ENCODE results near the gene RAP2B.
"Not testable (repeated sequence)": the region's sequence is repeated elsewhere in the genome, so short reads cannot be mapped to it uniquely, and the experiment has no call there.

The RAP2B gene

GRCh38 chr3:153192327-153192726 lies 30.3 kb downstream of the RAP2B start:
- FAIRE-seq (no peak), DNase-seq (ENCODE audit: low spot score) (no peak)

- DNase-seq (ENCODE audit: low spot score); FAIRE-seq: not testable (repeated sequence)
These were observed 31.9 kb downstream of the RAP2B start for GRCh38 chr3:153193786-153194476.

GRCh38 chr3:153195349-153195879 lies 33.4 kb downstream of the RAP2B start:
- no peak for DNase-seq (ENCODE audit: low spot score)
- no peak for FAIRE-seq

- peak; percentile 70 for DNase-seq (ENCODE audit: low spot score)
- no peak for FAIRE-seq
These were observed 47.6 kb downstream of the RAP2B start for GRCh38 chr3:153209596-153209995.

- FAIRE-seq = no peak
- DNase-seq (ENCODE audit: low spot score) = no peak
These were observed 48.1 kb downstream of the RAP2B start for GRCh38 chr3:153210146-153210545.

- FAIRE-seq = no peak
These were observed 48.6 kb downstream of the RAP2B start for GRCh38 chr3:153210660-153211059.

GRCh38 chr3:153215497-153215896 lies 53.5 kb downstream of the RAP2B start:
- no peak for FAIRE-seq
- no peak for DNase-seq (ENCODE audit: low spot score)

More at GRCh38 chr3:153210660-153211059, 48.6 kb downstream of the RAP2B start:
- DNase-seq (ENCODE audit: low spot score) = no peak

GRCh38 chr3:153215966-153216365 lies 53.9 kb downstream of the RAP2B start:
- FAIRE-seq = no peak
- no peak for DNase-seq (ENCODE audit: low spot score)

GRCh38 chr3:153216928-153217327 lies 54.9 kb downstream of the RAP2B start:
- DNase-seq (ENCODE audit: low spot score) (no peak), FAIRE-seq (no peak)

GRCh38 chr3:153219146-153219545 lies 57.1 kb downstream of the RAP2B start:
- FAIRE-seq = no peak
- DNase-seq (ENCODE audit: low spot score) = no peak
